Astrocyte of the spinal cord (primary cell): ENCODE data around the gene SFMBT1.

Experiments used
- DNase-seq: peaks from one replicate; pipeline ENCODE4 v3.0.0; 2011; ENCODE audit warnings: low read depth, low spot score
- H3K4me3 ChIP-seq: 2 replicates; pipeline ENCODE4 v1.5.1; 2011; ENCODE audit warnings: low read depth, mild to moderate bottlenecking, low read length, moderate library complexity
- in situ Hi-C: cut with HindIII; loops from 2 replicates; pipeline ENCODE4 v1.10.0; 2017; ENCODE audit warnings: low sequenced_read_pairs
- TF ChIP-seq, protein P1 (sequence below): IDR thresholded peaks from 2 replicates; pipeline ENCODE4 v1.5.1; 2012; ENCODE audit warnings: low read depth, mild to moderate bottlenecking, low read length, inconsistent platforms

SFMBT1 gene

DNA sequence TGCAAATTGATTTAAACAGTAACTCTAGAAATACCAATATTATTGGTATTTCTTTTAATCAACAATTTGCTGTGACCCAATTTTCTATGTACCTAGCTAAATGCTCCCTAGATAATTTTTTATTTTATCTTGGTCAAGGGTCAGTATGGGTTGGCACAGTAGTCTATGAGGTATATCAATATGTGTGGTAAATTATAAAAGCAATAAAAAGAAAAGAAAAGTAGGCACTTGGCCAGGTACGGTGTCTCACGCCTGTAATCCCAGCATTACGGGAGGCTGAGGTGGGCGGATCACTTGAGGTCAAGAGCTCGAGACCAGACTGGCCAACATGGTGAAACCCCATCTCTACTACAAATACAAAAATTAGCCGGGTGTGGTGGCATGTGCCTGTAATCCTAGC, 114.5 kb downstream of the SFMBT1 start:
- in situ Hi-C loops: no loop called here
- no peak for DNase-seq
- H3K4me3 ChIP-seq: no peak overlapping the region
- TF ChIP-seq, protein P1, sequence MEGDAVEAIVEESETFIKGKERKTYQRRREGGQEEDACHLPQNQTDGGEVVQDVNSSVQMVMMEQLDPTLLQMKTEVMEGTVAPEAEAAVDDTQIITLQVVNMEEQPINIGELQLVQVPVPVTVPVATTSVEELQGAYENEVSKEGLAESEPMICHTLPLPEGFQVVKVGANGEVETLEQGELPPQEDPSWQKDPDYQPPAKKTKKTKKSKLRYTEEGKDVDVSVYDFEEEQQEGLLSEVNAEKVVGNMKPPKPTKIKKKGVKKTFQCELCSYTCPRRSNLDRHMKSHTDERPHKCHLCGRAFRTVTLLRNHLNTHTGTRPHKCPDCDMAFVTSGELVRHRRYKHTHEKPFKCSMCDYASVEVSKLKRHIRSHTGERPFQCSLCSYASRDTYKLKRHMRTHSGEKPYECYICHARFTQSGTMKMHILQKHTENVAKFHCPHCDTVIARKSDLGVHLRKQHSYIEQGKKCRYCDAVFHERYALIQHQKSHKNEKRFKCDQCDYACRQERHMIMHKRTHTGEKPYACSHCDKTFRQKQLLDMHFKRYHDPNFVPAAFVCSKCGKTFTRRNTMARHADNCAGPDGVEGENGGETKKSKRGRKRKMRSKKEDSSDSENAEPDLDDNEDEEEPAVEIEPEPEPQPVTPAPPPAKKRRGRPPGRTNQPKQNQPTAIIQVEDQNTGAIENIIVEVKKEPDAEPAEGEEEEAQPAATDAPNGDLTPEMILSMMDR: no peak

DNA sequence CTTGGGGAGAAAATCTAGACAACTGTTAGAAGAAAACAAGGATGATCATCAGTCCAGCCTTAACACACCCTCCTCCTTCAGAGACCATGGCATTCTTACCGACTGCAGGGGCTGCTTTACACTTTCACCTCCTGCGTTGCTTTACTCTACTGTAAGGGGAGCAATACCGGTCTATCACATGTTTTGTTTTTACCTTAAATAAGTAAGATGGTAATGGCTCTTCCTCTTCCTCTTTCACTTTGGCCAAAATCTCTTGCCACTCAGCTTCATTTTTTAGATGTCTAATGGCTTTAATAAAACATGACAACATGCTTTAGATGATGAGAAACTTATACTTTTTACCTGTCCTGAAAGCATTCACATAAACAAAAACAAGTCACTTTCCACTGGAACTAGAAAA, 115.1 kb downstream of the SFMBT1 start:
- in situ Hi-C loops: no loop called here

DNA sequence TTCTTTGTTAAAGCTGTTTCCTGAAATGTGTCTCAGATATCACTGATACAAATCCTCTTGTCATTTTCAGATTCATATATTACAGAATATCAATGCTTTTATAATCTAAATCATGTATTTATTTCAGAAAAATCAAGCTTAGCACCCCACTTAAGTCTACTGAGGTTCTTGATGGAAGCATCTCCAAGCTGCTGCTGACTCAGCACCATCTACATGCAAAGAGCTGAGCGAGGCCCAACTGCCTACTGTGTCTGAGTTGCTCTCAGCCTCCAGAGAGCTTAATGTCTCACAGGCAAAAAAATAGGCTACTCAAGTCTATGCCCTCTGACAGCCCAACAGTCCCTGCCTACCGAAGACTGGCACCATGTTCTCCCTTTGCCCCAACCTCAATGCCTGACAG, 119.3 kb downstream of the SFMBT1 start:
- DNase-seq: no peak
- in situ Hi-C loops: no loop called here
- H3K4me3 ChIP-seq: no peak overlapping the region
- TF ChIP-seq, protein P1: no peak

More for the DNA sequence above, 115.1 kb downstream of the SFMBT1 start:
- no peak for DNase-seq
- no peak overlapping the region for H3K4me3 ChIP-seq
- TF ChIP-seq, protein P1: no peak

DNA sequence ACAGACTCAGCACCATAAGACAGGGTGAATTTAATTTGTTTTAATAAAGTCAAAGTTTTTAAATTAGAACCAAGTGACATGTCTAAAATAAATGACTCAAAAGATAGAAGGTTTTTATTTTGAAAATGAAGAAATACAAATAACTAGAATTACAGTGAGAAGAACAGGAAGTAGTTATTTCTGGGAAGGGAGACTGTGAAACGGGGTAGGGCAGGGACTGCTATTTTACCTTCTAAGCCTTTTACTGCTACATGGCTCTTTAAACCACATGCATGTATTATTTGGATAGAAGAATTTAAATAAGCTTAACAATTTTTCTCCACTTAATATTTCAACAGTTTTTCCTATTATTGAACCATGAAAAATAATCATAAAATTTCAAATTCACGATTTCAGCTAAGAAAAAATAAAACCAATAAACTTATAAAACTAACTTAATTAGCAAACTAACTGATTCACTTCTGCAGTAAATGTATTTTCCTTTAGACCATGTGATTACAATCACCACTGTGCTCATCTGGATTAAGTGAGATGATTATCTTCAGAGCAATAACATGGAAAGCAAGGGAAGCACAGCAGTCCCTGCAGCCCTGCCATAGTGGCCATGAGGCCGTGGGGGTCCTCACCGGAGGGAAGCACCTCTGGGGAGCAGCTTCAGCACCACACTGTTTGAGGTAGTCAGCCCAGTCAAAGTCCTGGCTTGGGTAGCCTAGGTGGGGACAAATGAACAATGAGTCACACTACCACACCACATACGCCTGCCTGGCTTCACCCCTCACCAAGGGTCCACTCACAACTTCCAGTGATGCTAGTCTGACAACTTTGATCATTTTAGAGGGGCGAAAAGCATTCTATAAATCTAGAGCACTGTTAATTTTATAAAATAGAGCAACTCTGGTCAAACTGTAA, 120.2 kb downstream of the SFMBT1 start:
- TF ChIP-seq, protein P1: no peak
- in situ Hi-C loops: no loop called here
- DNase-seq: no peak
- H3K4me3 ChIP-seq: no peak overlapping the region

DNA sequence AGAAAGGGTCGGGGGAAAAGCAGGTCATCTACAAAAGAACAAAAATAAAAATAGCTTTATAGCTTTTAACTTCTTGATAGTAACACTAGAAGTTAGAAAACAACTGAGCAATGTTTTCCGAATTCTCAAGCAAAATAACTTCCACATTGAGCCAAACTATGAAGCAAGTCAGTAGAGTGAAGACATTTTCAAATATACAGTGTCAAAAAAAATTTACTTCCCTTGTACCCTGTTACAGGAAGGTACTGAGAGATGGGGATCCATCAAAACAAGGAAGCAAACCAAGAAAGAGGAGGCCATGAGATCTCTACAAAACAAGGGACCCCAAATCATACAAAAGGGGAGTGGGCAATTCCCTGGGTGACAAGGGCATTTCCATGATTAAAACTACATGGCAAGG, 121.9 kb downstream of the SFMBT1 start:
- no peak overlapping the region for H3K4me3 ChIP-seq
- DNase-seq: no peak

DNA sequence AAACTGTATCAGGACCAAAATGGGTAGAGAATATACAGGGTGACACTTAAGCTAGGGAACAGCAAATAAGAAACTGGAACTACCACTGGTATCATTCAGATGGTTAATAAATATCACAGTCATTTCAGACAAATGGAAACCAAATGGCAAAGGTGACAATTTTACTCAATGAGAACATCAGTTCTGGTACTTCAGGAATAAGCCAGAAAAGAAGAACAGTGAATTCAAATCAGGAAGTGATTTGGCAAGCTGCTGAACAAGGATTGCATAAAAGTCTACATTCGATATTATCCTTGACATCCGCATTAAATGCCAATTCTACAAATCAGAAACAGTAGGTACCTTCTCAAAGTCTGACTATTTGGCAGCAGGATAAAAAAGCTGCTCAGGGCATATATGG, 125.0 kb downstream of the SFMBT1 start:
- in situ Hi-C loops: no loop called here

More for the DNA sequence above, 121.9 kb downstream of the SFMBT1 start:
- TF ChIP-seq, protein P1: no peak
- in situ Hi-C loops: no loop called here

More for the DNA sequence above, 125.0 kb downstream of the SFMBT1 start:
- no peak for DNase-seq
- no peak overlapping the region for H3K4me3 ChIP-seq
- TF ChIP-seq, protein P1: no peak
